Endothelial cell of umbilical vein (primary cell): Measurements from ENCODE around the gene AP3S1. TPM values are rescaled to one million over a fixed set of nuclear protein-coding genes. Genes with fewer than 3 reads are reported as not detected.

Experiments
- BruUV-seq: library from RNA; stranded (reverse); fragments of 400-500 nt; replicated peaks from 2 replicates; lab custom pipeline; 2021; lab: Mats Ljungman, UMichigan
- CTCF ChIA-PET: fragments of 300-600, 350-600 bp; sonication (Branson Sonifier 250); formaldehyde crosslinking; loops from one replicate; lab custom pipeline; 2021; ENCODE audit warnings: antibody characterized with exemption, inconsistent platforms; lab: Charles Lee
- POLR2A ChIA-PET: fragments of 300-600, 350-600 bp; sonication (Branson Sonifier 250); formaldehyde crosslinking; loops from one replicate; lab custom pipeline; 2021; ENCODE audit warnings: antibody characterized with exemption, inconsistent platforms; lab: Charles Lee
- DNase-seq: peaks from one replicate; pipeline ENCODE4 v3.0.0-alpha.2; 2011; ENCODE audit warnings: low read depth, low spot score
- FAIRE-seq: peaks from 2 replicates; lab custom pipeline; 2011; peaks lifted over from hg19 to GRCh38; lab: Jason Lieb, UNC
- H2AFZ ChIP-seq: 2 replicates; pipeline ENCODE4 v1.6.0; 2012; ENCODE audit warnings: low read depth, low read length, control low read depth, inconsistent platforms
- H3K27ac ChIP-seq: 2 replicates; pipeline ENCODE4 v1.5.1; 2011; ENCODE audit warnings: low read depth, mild to moderate bottlenecking, control low read depth, low read length, moderate library complexity; ENCODE audit not compliant: insufficient read depth
- H3K27me3 ChIP-seq, 2 experiments: 2 replicates each; pipeline versions ENCODE4 v1.6.0 to v1.6.1; 2011; ENCODE audit warnings: low read length in 2 of 2, mixed read lengths in 1 of 2; ENCODE audit not compliant: control insufficient read depth in 2 of 2, insufficient read depth in 2 of 2
- H3K36me3 ChIP-seq, 2 experiments: 2 replicates in 1 of 2; 3 replicates in 1 of 2; pipeline ENCODE4 v1.5.1; 2011; ENCODE audit warnings: low read length in 2 of 2, mild to moderate bottlenecking in 1 of 2, moderate library complexity in 1 of 2; ENCODE audit not compliant: control insufficient read depth in 2 of 2, insufficient read depth in 2 of 2; ENCODE audit errors: extremely low read depth in 1 of 2
- H3K4me1 ChIP-seq: 3 replicates; pipeline ENCODE4 v1.5.1; 2011; ENCODE audit warnings: mild to moderate bottlenecking, low read length; ENCODE audit not compliant: control insufficient read depth, insufficient read depth; ENCODE audit errors: extremely low read depth
- H3K4me2 ChIP-seq: 2 replicates; pipeline ENCODE4 v1.6.1; 2011; ENCODE audit warnings: low read length, control low read depth, mixed read lengths; ENCODE audit not compliant: insufficient read depth
- H3K4me3 ChIP-seq, 3 experiments: fragments of 200-600 bp in 1 of 3; sonication (generic), shearing (Covaris generic) in 1 of 3; replicated peaks in 1 of 3; 2 replicates each; pipeline ENCODE4 v1.5.1; 2011 to 2016; ENCODE audit warnings: control low read depth in 3 of 3, low read length in 3 of 3, mild to moderate bottlenecking in 2 of 3, inconsistent platforms in 1 of 3, low read depth in 1 of 3, moderate library complexity in 1 of 3; ENCODE audit not compliant: insufficient read depth in 1 of 3
- H3K79me2 ChIP-seq: 2 replicates; pipeline ENCODE4 v1.6.0; 2012; ENCODE audit warnings: low read length, inconsistent platforms; ENCODE audit not compliant: control insufficient read depth, insufficient read depth
- H3K9ac ChIP-seq: replicated peaks from 2 replicates; pipeline ENCODE3; 2011; ENCODE audit warnings: low read length, control low read depth; ENCODE audit not compliant: insufficient read depth; ENCODE audit errors: extremely low read depth
- H3K9me1 ChIP-seq: replicated peaks from 3 replicates; pipeline ENCODE4 v1.6.0; 2011; ENCODE audit warnings: mild to moderate bottlenecking, low read length; ENCODE audit not compliant: control insufficient read depth, insufficient read depth; ENCODE audit errors: extremely low read depth
- H3K9me3 ChIP-seq: replicated peaks from 2 replicates; pipeline ENCODE4 v1.5.1; 2012; ENCODE audit warnings: low read length, inconsistent platforms; ENCODE audit not compliant: control insufficient read depth, insufficient read depth
- H4K20me1 ChIP-seq: replicated peaks from 2 replicates; pipeline ENCODE3; 2011; ENCODE audit warnings: mild to moderate bottlenecking, low read length; ENCODE audit not compliant: control insufficient read depth, insufficient read depth; ENCODE audit errors: extremely low read depth
- EZH2 ChIP-seq: IDR thresholded peaks from 2 replicates; pipeline ENCODE4 v1.6.1; 2012; ENCODE audit warnings: borderline replicate concordance, low read depth, mild to moderate bottlenecking, moderate library complexity, low read length, inconsistent platforms; ENCODE audit not compliant: severe bottlenecking
- FOS ChIP-seq: IDR thresholded peaks from 2 replicates; pipeline ENCODE4 v1.6.1; 2011; ENCODE audit warnings: mild to moderate bottlenecking, low read length, moderate library complexity, borderline replicate concordance; ENCODE audit not compliant: insufficient read depth
- GATA2 ChIP-seq: IDR thresholded peaks from 2 replicates; pipeline ENCODE4 v1.7.0; 2011; ENCODE audit warnings: low read depth, mild to moderate bottlenecking, moderate library complexity, mixed read lengths, low read length; ENCODE audit not compliant: insufficient read length, insufficient read depth
- JUN ChIP-seq: IDR thresholded peaks from 2 replicates; pipeline ENCODE4 v1.6.1; 2011; ENCODE audit warnings: borderline replicate concordance, low read depth; ENCODE audit not compliant: insufficient read length, insufficient read depth
- MYC ChIP-seq: IDR thresholded peaks from one replicate; pipeline ENCODE4 v1.6.1; 2011; ENCODE audit warnings: mild to moderate bottlenecking, low read depth, low read length
- POLR2A ChIP-seq: IDR thresholded peaks from 2 replicates; pipeline ENCODE4 v1.6.1; 2012; ENCODE audit warnings: low read depth, mild to moderate bottlenecking, control low read depth, low read length
- POLR2AphosphoS5 ChIP-seq: IDR thresholded peaks from 2 replicates; pipeline ENCODE4 v1.6.1; 2012; ENCODE audit warnings: low read depth, mild to moderate bottlenecking, control low read depth, low read length, moderate library complexity; ENCODE audit not compliant: insufficient read depth
- dilution Hi-C: fragments of 300-500 bp; cut with MboI; formaldehyde crosslinking; loops from one replicate; pipeline ENCODE4 v1.15.0; 2019; ENCODE audit warnings: low sequenced_read_pairs; ENCODE audit not compliant: extremely low pct_ligation_motif_present
- intact Hi-C: fragments of 100-400 bp; cut with micrococcal nuclease; formaldehyde crosslinking; loops from one replicate; pipeline ENCODE4 v1.10.0; 2022
- polyA plus RNA-seq, 4 experiments: library from polyadenylated mRNA; depleted of rRNA in 3 of 4; stranded (reverse) in 3 of 4; unstranded in 1 of 4; fragments of >200 nt; gene quantifications; 2 replicates each; pipeline versions ENCODE4 v1.2.1 to v1.2.3, GENCODE V29; 2011 to 2012; ENCODE audit warnings: missing spikeins in 1 of 4
- total RNA-seq: library from RNA; stranded (reverse); gene quantifications from 2 replicates; pipeline ENCODE4 v1.2.3, GENCODE V29; 2021
- TF ChIP-seq, protein P1 (sequence below): IDR thresholded peaks from 2 replicates; pipeline ENCODE4 v1.6.1; 2011; ENCODE audit not compliant: insufficient read depth, insufficient read length
- TF ChIP-seq, protein P2 (sequence below), 2 donors: IDR thresholded peaks; 1 replicate in 1 of 2; 2 replicates in 1 of 2; pipeline ENCODE4 v1.5.1; 2011; ENCODE audit warnings: low read length in 2 of 2, mild to moderate bottlenecking in 2 of 2, moderate library complexity in 2 of 2, control low read depth in 1 of 2, inconsistent platforms in 1 of 2, low read depth in 1 of 2; ENCODE audit not compliant: insufficient read depth in 1 of 2; ENCODE audit errors: extremely low read depth in 1 of 2

AP3S1 gene
- total and polyA plus RNA-seq, 2 donors (not counting 3 experiments of a cell fraction or from before 2014, with no cell fraction given), result 26.5 to 85.7 TPM

DNA sequence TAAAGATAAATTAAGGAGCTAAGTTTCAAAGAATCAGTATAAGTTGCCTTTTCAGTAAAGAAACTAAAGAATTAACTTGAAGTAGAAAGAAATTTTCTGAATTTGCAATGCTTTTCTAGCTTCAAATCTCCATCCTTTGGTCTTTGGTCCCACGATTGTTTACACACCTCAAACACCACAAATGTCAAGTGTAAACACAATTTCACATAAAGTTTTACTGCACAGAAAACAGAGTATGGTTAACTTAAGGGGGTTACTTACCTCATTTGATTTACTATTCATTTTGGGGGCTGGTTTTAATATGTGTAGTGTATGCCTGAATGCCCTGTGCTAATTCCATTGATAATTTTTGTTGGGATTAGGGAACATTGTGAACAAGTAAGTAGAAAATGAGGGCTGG lies 29.4 kb upstream of the AP3S1 start:
- Histone ChIP-seq H3K36me3 (no peaks in the 10 kb centered on the region), H3K27me3 (peaks cover 23 to 29% of the 10 kb centered on the region in 2 experiments), H2AFZ (no peak overlapping the region), H3K9me1 (no peaks in the 10 kb centered on the region), H3K4me3 (no peak overlapping the region), H3K9ac (no peak overlapping the region), H4K20me1 (no peaks in the 10 kb centered on the region), H3K4me1 (peaks cover 23% of the 10 kb centered on the region), H3K9me3 (no peaks in the 10 kb centered on the region), H3K27ac (no peak overlapping the region), H3K4me2 (no peak overlapping the region), H3K79me2 (no peaks in the 10 kb centered on the region)
- DNase-seq (no peak), FAIRE-seq (no peak)
- intact Hi-C loops (no loop called here), dilution Hi-C loops (no loop called here)
- ChIA-PET CTCF (no interaction called here), POLR2A (no interaction called here)
- no TSS peak for BruUV-seq
- TF ChIP-seq EZH2 (no peak), POLR2AphosphoS5 (no peak), GATA2 (no peak), MYC (no peak), POLR2A (no peak), FOS (no peak), JUN (no peak)
- TF ChIP-seq, protein P1, sequence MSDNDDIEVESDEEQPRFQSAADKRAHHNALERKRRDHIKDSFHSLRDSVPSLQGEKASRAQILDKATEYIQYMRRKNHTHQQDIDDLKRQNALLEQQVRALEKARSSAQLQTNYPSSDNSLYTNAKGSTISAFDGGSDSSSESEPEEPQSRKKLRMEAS, result no peak
- TF ChIP-seq, protein P2, sequence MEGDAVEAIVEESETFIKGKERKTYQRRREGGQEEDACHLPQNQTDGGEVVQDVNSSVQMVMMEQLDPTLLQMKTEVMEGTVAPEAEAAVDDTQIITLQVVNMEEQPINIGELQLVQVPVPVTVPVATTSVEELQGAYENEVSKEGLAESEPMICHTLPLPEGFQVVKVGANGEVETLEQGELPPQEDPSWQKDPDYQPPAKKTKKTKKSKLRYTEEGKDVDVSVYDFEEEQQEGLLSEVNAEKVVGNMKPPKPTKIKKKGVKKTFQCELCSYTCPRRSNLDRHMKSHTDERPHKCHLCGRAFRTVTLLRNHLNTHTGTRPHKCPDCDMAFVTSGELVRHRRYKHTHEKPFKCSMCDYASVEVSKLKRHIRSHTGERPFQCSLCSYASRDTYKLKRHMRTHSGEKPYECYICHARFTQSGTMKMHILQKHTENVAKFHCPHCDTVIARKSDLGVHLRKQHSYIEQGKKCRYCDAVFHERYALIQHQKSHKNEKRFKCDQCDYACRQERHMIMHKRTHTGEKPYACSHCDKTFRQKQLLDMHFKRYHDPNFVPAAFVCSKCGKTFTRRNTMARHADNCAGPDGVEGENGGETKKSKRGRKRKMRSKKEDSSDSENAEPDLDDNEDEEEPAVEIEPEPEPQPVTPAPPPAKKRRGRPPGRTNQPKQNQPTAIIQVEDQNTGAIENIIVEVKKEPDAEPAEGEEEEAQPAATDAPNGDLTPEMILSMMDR (IDR thresholded peaks at IDR 0.05; ENCODE audit: extremely low read depth in 1 of 2, insufficient read depth in 1 of 2, low read depth in 1 of 2, low read length in 2 of 2), result no peak
